Measurements from ENCODE around the gene BEX3. TPM values are rescaled to one million over a fixed set of nuclear protein-coding genes. Genes with fewer than 3 reads are reported as not detected.

Gene BEX3
- total and polyA plus RNA-seq, 7 donors: 39.1 to 150 (median 125) TPM

DNA sequence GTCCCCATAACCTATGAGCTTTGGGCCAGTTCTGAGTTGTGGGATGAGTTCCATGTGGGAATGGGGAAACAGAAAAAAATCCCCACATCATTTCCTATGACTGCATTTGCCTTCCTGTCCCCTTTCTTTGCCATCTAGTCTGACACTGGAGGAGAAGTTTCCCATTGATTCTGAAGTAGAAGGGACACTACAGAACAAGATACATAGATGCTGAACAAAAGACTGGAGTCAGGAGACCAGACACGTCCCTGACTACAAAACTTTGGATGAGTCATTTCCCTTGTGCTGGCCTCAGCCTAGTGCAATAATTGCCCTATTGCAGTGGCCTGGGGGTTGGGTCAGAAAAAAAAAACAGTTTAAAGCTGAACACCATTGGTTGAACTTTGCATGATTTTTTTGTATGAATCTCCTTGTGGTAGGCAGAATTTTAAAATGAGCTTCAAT is 22.1 kb downstream of the BEX3 start:
- no peaks in the 10 kb centered on the region for H3K27me3 ChIP-seq
- no peak overlapping the region for H3K27ac ChIP-seq
- H3K4me3 ChIP-seq: no peak overlapping the region
- DNase-seq: no peak
- no peaks in the 10 kb centered on the region for H3K36me3 ChIP-seq
- TF ChIP-seq, protein P1, sequence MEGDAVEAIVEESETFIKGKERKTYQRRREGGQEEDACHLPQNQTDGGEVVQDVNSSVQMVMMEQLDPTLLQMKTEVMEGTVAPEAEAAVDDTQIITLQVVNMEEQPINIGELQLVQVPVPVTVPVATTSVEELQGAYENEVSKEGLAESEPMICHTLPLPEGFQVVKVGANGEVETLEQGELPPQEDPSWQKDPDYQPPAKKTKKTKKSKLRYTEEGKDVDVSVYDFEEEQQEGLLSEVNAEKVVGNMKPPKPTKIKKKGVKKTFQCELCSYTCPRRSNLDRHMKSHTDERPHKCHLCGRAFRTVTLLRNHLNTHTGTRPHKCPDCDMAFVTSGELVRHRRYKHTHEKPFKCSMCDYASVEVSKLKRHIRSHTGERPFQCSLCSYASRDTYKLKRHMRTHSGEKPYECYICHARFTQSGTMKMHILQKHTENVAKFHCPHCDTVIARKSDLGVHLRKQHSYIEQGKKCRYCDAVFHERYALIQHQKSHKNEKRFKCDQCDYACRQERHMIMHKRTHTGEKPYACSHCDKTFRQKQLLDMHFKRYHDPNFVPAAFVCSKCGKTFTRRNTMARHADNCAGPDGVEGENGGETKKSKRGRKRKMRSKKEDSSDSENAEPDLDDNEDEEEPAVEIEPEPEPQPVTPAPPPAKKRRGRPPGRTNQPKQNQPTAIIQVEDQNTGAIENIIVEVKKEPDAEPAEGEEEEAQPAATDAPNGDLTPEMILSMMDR (IDR thresholded peaks at IDR 0.05): no peak
- no peak for TF ChIP-seq EP300 (IDR thresholded peaks at IDR 0.05)
- TF ChIP-seq POLR2AphosphoS5 (IDR thresholded peaks at IDR 0.05): no peak
- no peak for TF ChIP-seq POLR2A (IDR thresholded peaks at IDR 0.05)
- 5 to 21% methylated on average over 1 of the region's 1 CpG for WGBS, 2 donors
- H3K4me1 ChIP-seq: no peaks in the 10 kb centered on the region
- no peaks in the 10 kb centered on the region for H3K9me3 ChIP-seq
- intact Hi-C loops (cut with DNase I): no loop called here

DNA sequence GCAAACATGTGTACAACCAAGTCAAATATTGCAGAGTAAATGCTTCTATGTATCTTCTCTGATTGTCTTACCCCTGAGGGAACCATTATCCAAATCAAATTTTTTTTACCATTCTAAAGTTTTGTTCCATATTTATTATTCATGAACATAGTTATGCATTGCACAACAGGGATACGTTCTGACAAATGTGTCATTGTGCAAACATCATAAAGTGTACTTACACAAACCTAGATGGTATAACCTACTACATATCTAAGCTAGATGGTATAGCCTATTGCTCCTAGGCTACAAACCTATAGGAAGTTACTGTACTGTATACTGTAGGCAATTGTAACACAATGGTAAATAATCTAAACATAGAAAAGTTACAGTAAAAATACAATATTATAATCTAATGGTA is 23.4 kb downstream of the BEX3 start:
- DNase-seq: no peak
- Histone ChIP-seq H3K4me1 (no peaks in the 10 kb centered on the region), H3K36me3 (no peaks in the 10 kb centered on the region), H3K27ac (no peak overlapping the region), H3K4me3 (no peak overlapping the region), H3K9me3 (no peaks in the 10 kb centered on the region), H3K27me3 (no peaks in the 10 kb centered on the region)
- TF ChIP-seq POLR2A (IDR thresholded peaks at IDR 0.05) (no peak), EP300 (IDR thresholded peaks at IDR 0.05) (no peak), POLR2AphosphoS5 (IDR thresholded peaks at IDR 0.05) (no peak)
- TF ChIP-seq, protein P1 (IDR thresholded peaks at IDR 0.05): no peak
- WGBS, 2 donors: 10 to 48% methylated on average over 1 of the region's 1 CpG
- intact Hi-C loops (cut with DNase I): no loop called here

DNA sequence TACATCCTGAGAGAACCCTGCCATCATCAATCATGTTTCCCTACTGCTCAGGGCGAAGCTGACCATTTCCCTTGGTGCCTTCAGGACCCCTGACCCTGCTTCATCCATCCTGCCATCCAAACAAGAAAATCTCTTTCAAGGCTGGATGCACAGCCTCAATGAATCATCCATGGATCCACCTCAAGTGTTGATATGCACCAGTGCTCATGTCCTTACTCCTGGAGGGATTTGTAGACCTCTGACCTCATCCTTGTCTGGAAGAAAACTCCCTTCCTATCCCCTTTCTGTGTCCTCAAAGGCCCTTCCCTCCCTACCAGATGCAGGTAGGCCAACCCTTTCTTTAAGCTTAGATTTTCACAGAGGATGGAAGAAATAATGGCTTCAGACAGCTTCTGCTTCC is 24.6 kb downstream of the BEX3 start:
- Histone ChIP-seq H3K27me3 (no peaks in the 10 kb centered on the region), H3K9me3 (no peaks in the 10 kb centered on the region), H3K27ac (no peak overlapping the region), H3K4me1 (no peaks in the 10 kb centered on the region), H3K36me3 (no peaks in the 10 kb centered on the region), H3K4me3 (no peak overlapping the region)
- WGBS, 2 donors: 77 to 86% methylated on average over 1 of the region's 1 CpG
- no peak for DNase-seq
- intact Hi-C loops (cut with DNase I): no loop called here
- TF ChIP-seq EP300 (IDR thresholded peaks at IDR 0.05) (no peak), POLR2AphosphoS5 (IDR thresholded peaks at IDR 0.05) (no peak), POLR2A (IDR thresholded peaks at IDR 0.05) (no peak)
- TF ChIP-seq, protein P1 (IDR thresholded peaks at IDR 0.05): no peak

DNA sequence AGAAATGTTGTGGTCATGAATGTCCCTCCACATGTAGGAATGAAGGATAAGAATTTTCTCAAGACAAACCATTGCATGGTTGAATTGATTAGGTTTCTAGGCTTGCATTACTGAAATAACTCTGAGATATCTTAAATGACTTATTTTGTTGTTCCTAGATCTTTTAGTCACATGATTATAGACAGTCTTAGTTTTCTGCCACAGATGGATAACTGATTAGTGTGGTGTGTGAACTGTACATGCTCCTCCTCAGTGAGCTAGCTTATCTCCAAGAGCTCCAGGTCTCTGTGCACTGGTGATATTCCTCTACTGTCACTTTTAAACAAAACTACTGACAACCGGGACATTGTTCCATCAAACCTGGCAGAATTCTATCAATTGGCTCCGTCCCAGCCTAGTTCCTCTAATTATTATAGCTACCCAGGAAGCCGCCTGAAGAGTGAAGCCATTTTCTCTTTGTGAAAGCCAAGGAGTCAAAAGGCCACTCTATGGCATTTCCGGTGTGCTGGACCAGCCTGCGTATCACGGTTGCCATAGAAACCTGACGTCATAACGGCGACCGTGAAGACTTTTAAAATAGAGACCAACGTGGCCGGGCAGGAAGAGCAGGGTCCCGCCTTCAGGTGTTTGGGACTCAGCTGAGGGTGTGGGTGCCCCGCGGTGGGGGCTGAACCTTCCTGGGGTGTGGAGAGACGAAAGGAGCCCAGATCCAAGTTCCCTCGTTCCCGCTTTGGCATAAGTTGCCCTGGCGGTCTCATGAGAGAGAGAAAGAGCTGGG is 28.1 kb downstream of the BEX3 start:
- 2% methylated on average over 19 of the region's 19 CpGs for WGBS, 2 donors
- no peaks in the 10 kb centered on the region for H3K27me3 ChIP-seq
- intact Hi-C loops (cut with DNase I): no loop called here
- H3K4me3 ChIP-seq: peak overlapping the region; percentile 34 to 54 (median 40)
- no peaks in the 10 kb centered on the region for H3K9me3 ChIP-seq
- no peaks in the 10 kb centered on the region for H3K36me3 ChIP-seq
- no peaks in the 10 kb centered on the region for H3K4me1 ChIP-seq
- peak overlapping the region in 1 of 4 donors; percentile 32 for H3K27ac ChIP-seq
- peak in 1 of 4 donors; percentile 29 for TF ChIP-seq POLR2AphosphoS5 (IDR thresholded peaks at IDR 0.05)
- no peak for TF ChIP-seq EP300 (IDR thresholded peaks at IDR 0.05)
- TF ChIP-seq, protein P1 (IDR thresholded peaks at IDR 0.05): no peak
- TF ChIP-seq POLR2A (IDR thresholded peaks at IDR 0.05): no peak
- peak; percentile 76 for DNase-seq

All from sigmoid colon (tissue), 7 donors.